Cerebellar cortex (tissue), 1 donor: ENCODE measurements around the gene SLC12A2.

Source experiments
- DNase-seq: peaks from one replicate; pipeline ENCODE4 v3.0.0-alpha.2; 2015; ENCODE audit warnings: low spot score

SLC12A2 gene

DNA sequence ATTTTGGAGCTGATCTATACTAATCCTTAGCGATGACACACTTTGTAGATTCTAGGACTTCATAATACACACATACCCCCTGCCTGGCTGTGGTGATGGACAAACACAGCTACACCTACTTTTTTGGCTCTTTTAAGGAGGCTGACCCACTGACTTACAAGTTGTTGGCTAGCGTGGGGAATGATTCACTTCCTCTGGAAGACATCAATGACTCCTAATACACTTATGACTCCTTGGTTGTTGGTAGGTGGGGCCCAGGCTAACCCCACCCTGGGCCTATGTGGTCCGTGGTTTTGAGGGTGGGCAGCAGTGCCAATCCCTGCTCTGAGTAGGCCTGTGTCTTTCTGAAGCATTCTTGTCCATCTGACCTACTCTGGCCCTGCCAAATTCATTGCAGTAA lies 144.4 kb downstream of the SLC12A2 start:
- DNase-seq = no peak

DNA sequence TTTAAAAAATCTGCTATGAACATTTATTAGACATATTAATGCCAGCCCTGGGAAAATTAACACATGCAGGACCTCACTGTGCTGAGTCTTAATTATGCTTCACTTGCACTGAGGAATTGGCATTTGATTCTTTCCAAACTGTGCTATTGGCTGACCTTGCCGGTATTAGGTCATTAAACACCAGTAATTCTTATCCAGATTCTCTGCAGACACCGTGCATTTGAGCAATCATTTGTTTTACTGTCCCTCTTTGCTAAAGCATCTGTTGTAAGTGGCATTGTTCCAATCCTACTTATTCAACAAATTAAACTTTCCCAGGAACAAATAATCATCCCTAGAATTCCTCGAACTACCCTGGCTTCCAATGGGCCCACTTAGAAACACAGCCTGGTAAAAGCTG lies 145.0 kb downstream of the SLC12A2 start:
- DNase-seq = no peak

DNA sequence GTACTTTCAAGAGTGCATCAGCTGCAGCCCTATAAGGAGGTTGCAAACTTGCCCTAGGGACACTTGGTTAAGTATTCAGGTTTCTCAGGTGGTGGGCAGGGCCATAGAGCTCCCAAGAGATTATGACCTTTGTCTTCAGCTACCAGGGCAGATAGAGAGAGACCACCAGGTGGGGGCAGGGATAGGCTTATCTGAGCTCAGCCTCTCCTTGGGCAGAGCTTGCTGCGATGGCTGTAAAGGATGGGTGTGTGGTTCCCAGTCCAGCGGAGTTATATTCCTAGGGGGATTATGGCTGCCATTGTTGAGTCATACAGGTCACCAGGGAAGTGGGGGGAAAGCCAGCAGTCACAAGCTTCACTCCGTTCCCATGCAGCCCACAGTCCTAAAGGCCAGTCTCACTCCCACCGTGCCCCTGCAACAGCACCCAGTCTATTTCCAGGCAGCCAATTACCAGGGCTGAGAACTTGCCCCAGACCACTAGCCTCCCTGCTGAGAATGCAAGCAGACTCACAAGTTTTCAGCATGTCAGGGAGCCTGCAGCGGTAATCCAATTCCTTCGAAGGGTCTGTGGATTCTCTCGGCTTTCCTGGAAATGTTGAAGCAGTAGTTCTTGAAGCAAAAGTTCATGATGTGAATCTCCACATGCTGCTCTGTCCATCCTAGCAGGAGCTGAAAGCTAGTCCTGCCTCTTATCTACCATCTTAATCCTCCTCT lies 151.5 kb downstream of the SLC12A2 start:
- no peak for DNase-seq

DNA sequence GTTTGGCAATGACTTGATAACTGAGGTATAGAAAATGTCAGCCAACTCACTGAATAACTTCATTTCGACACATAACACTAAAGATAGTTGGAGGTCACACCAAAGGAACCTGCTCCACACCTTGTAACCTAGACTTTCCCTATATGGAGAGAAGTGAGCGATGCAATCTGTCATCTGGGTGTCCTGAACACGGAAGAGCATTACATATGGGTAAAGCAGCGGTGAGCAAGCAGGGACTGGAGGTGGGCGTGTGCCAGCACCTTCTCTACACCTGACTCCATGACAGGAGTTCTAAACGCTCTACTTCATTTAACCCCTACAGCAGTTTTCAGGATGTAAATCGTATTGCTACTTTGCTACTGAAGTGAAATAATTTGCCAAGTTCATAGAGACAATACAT lies 152.8 kb downstream of the SLC12A2 start:
- no peak for DNase-seq

DNA sequence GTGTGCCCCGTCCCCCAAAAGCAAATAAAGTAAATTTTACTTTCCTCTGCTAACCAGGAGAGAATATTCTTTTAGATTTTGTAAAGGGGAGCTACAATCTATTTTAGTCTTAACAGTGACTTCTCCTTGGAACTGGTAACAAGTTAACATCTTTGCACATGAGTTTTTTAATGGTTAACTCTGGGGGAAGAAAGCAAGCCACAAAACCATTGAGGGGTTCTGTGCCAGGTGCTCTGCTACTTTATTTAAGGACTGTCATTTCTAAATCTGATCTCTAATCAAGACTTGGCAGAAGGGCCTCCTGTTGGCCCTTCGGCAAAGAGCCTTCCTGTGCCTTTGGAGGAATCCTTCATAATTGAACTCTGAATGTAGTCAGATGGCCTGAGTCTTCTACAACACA lies 153.4 kb downstream of the SLC12A2 start:
- DNase-seq = no peak

DNA sequence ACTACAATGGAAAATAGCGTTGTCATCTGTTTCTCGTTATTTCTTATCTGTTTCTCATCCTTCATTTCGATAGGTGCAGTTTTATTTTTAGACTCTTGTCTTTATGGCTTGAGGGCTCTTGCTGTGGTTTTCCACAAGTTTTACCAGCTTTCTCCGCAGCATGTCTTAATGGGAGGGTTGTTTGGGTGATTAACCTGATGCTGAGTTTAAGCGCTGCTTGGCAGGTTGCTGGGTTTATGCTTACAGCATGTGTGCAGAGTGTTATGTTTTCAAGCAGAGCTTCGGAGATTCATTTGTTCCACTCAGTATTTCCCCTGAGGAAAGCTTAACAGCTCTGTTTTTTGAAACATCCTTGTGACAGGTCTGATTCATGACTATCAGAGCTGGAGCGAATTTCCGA lies 154.0 kb downstream of the SLC12A2 start:
- no peak for DNase-seq
